Peyer's patch (tissue), 4 donors: ENCODE data around the gene BRIP1. TPM values are rescaled to one million over a fixed set of nuclear protein-coding genes. Genes with fewer than 3 reads are reported as not detected.

Source experiments
- DNase-seq, 3 donors: peaks; one replicate each; pipeline ENCODE4 v3.0.0-alpha.2; 2017 to 2019
- H3K27ac ChIP-seq, 4 donors: fragments of 200-600 bp; sonication (generic); one replicate each; pipeline ENCODE4 v1.5.1; 2016 to 2019
- H3K27me3 ChIP-seq, 2 donors: fragments of 200-600 bp; sonication (generic); one replicate each; pipeline ENCODE4 v1.5.1; 2019
- H3K36me3 ChIP-seq, 3 donors: fragments of 200-600 bp; sonication (generic); one replicate each; pipeline ENCODE4 v1.5.1; 2016 to 2019
- H3K4me1 ChIP-seq, 4 donors: fragments of 200-600 bp; sonication (generic); one replicate each; pipeline ENCODE4 v1.5.1; 2016 to 2019
- H3K4me3 ChIP-seq, 4 donors: fragments of 200-600 bp; sonication (generic); 1 replicate in 3 of 4; 2 replicates in 1 of 4; pipeline ENCODE4 v1.5.1; 2016 to 2019; ENCODE audit warnings: mild to moderate bottlenecking in 1 of 4
- H3K9me3 ChIP-seq, 4 donors: fragments of 200-600 bp; sonication (generic); one replicate each; pipeline ENCODE4 v1.5.1; 2016 to 2019; ENCODE audit warnings: mild to moderate bottlenecking in 1 of 4
- CTCF ChIP-seq, 6 experiments: fragments of 450-650 bp in 4 of 6; fragments of 200-600 bp in 2 of 6; sonication (generic) in 1 of 6; IDR thresholded peaks; one replicate each; pipeline ENCODE4 v1.5.1; 2017 to 2019; ENCODE audit warnings: antibody characterized with exemption in 6 of 6, mild to moderate bottlenecking in 3 of 6, moderate library complexity in 1 of 6
- POLR2A ChIP-seq, 2 donors: fragments of 450-650 bp; IDR thresholded peaks; one replicate each; pipeline ENCODE4 v1.5.1; 2017; ENCODE audit warnings: antibody characterized with exemption in 2 of 2, mild to moderate bottlenecking in 2 of 2, moderate library complexity in 2 of 2
- total RNA-seq, 4 donors: library from RNA; depleted of rRNA; stranded (reverse); fragments of >200 nt; gene quantifications; one replicate each; pipeline ENCODE4 v1.1.0, GENCODE V29; 2016

BRIP1 gene
- total RNA-seq, 4 donors from 2014 or later = 4.3 to 13.2 (median 4.5) TPM

GRCh38 chr17:61639818-61640217, 223.5 kb downstream of the BRIP1 start:
- no peaks in the 10 kb centered on the region for H3K36me3 ChIP-seq
- H3K4me3 ChIP-seq = no peak overlapping the region
- DNase-seq = no peak
- no peak for TF ChIP-seq POLR2A (IDR thresholded peaks at IDR 0.05)
- no peak for TF ChIP-seq CTCF (IDR thresholded peaks at IDR 0.05)
- H3K4me1 ChIP-seq = no peaks in the 10 kb centered on the region
- no peak overlapping the region for H3K27ac ChIP-seq
- no peaks in the 10 kb centered on the region for H3K9me3 ChIP-seq
- no peaks in the 10 kb centered on the region for H3K27me3 ChIP-seq

- Histone ChIP-seq H3K27ac (no peak overlapping the region), H3K9me3 (no peaks in the 10 kb centered on the region), H3K27me3 (no peaks in the 10 kb centered on the region), H3K4me3 (no peak overlapping the region), H3K4me1 (no peaks in the 10 kb centered on the region), H3K36me3 (no peaks in the 10 kb centered on the region)
- TF ChIP-seq CTCF (IDR thresholded peaks at IDR 0.05) = no peak
- TF ChIP-seq POLR2A (IDR thresholded peaks at IDR 0.05) = no peak
- DNase-seq = no peak
Measured at GRCh38 chr17:61638087-61638486, 225.2 kb downstream of the BRIP1 start.

GRCh38 chr17:61635913-61636432, 227.4 kb downstream of the BRIP1 start:
- no peaks in the 10 kb centered on the region for H3K4me1 ChIP-seq
- H3K4me3 ChIP-seq = no peak overlapping the region
- H3K36me3 ChIP-seq = no peaks in the 10 kb centered on the region
- H3K27ac ChIP-seq = no peak overlapping the region
- no peaks in the 10 kb centered on the region for H3K9me3 ChIP-seq
- peak in 1 of 3 donors; percentile 80 for DNase-seq
- H3K27me3 ChIP-seq = no peaks in the 10 kb centered on the region
- TF ChIP-seq POLR2A (IDR thresholded peaks at IDR 0.05) (no peak), CTCF (IDR thresholded peaks at IDR 0.05) (peak in 5 of 6 experiments; percentile 9 to 81 (median 75))

- Histone ChIP-seq H3K27ac (no peak overlapping the region), H3K27me3 (no peaks in the 10 kb centered on the region), H3K4me1 (no peaks in the 10 kb centered on the region), H3K36me3 (no peaks in the 10 kb centered on the region), H3K9me3 (no peaks in the 10 kb centered on the region), H3K4me3 (no peak overlapping the region)
- TF ChIP-seq CTCF (IDR thresholded peaks at IDR 0.05) (no peak), POLR2A (IDR thresholded peaks at IDR 0.05) (no peak)
- no peak for DNase-seq
Measured at GRCh38 chr17:61634942-61635538, 228.3 kb downstream of the BRIP1 start.

GRCh38 chr17:61634011-61634539, 229.3 kb downstream of the BRIP1 start:
- no peaks in the 10 kb centered on the region for H3K36me3 ChIP-seq
- no peaks in the 10 kb centered on the region for H3K9me3 ChIP-seq
- DNase-seq = no peak
- H3K4me3 ChIP-seq = no peak overlapping the region
- H3K27me3 ChIP-seq = no peaks in the 10 kb centered on the region
- H3K4me1 ChIP-seq = no peaks in the 10 kb centered on the region
- H3K27ac ChIP-seq = no peak overlapping the region
- TF ChIP-seq CTCF (IDR thresholded peaks at IDR 0.05) (no peak), POLR2A (IDR thresholded peaks at IDR 0.05) (no peak)
